Loucy (cell line): ENCODE data around the gene IGSF22.

ENCODE experiments used
- H2AFZ ChIP-seq: fragments of 200-600 bp; sonication (generic); 2 replicates; pipeline ENCODE4 v1.6.0; 2016; ENCODE audit warnings: antibody characterized with exemption, mild to moderate bottlenecking, low read length, moderate library complexity
- H3F3A ChIP-seq: fragments of 200-600 bp; 2 replicates; pipeline ENCODE4 v1.6.0; 2016; ENCODE audit warnings: antibody characterized with exemption, low read depth, mild to moderate bottlenecking
- H3K27me3 ChIP-seq: fragments of 200-600 bp; sonication (generic); 2 replicates; pipeline ENCODE4 v1.6.1; 2014; ENCODE audit warnings: low read length, mild to moderate bottlenecking; ENCODE audit not compliant: insufficient read depth, poor library complexity, severe bottlenecking
- H3K36me3 ChIP-seq: fragments of 200-600 bp; sonication (generic); 2 replicates; pipeline ENCODE4 v1.6.1; 2016; ENCODE audit warnings: low read length; ENCODE audit not compliant: insufficient read depth
- H3K4me1 ChIP-seq: fragments of 200-600 bp; sonication (generic); 2 replicates; pipeline ENCODE4 v1.5.1; 2014; ENCODE audit warnings: low read length, mild to moderate bottlenecking; ENCODE audit not compliant: insufficient read depth, poor library complexity, severe bottlenecking
- H3K4me2 ChIP-seq: fragments of 200-600 bp; sonication (generic); 2 replicates; pipeline ENCODE4 v1.6.0; 2014; ENCODE audit warnings: antibody characterized with exemption, low read length, low read depth, mild to moderate bottlenecking; ENCODE audit not compliant: poor library complexity, severe bottlenecking
- H3K4me3 ChIP-seq: fragments of 200-600 bp; sonication (generic); 2 replicates; pipeline ENCODE4 v1.5.1; 2014; ENCODE audit warnings: low read length, mild to moderate bottlenecking, mixed read lengths; ENCODE audit not compliant: poor library complexity, severe bottlenecking
- H3K79me2 ChIP-seq: fragments of 200-600 bp; sonication (generic); 2 replicates; pipeline ENCODE4 v1.6.1; 2014; ENCODE audit warnings: low read length; ENCODE audit not compliant: insufficient read depth
- H3K9ac ChIP-seq: fragments of 200-600 bp; sonication (generic); 2 replicates; pipeline ENCODE4 v1.6.0; 2014; ENCODE audit warnings: mild to moderate bottlenecking, low read depth, low read length, moderate library complexity; ENCODE audit not compliant: poor library complexity, severe bottlenecking
- H3K9me2 ChIP-seq: fragments of 200-600 bp; sonication (generic); replicated peaks from 2 replicates; pipeline ENCODE4 v1.6.1; 2016; ENCODE audit warnings: low read depth, low read length, mixed read lengths
- H3K9me3 ChIP-seq: fragments of 200-600 bp; sonication (generic); 2 replicates; pipeline ENCODE4 v1.6.1; 2014; ENCODE audit warnings: mild to moderate bottlenecking, antibody characterized with exemption, low read length, low read depth; ENCODE audit not compliant: insufficient read depth
- H4K20me1 ChIP-seq: fragments of 200-600 bp; sonication (generic); 2 replicates; pipeline ENCODE4 v1.6.0; 2014; ENCODE audit warnings: antibody characterized with exemption, low read length, mild to moderate bottlenecking; ENCODE audit not compliant: insufficient read depth, poor library complexity, severe bottlenecking
- CTCF ChIP-seq: fragments of 200-600 bp; sonication (generic); conservative IDR thresholded peaks from 2 replicates; pipeline ENCODE4 v1.5.1; 2014; ENCODE audit warnings: mild to moderate bottlenecking, antibody characterized with exemption, low read length
- EZH2phosphoT487 ChIP-seq: fragments of 200-600 bp; IDR thresholded peaks from 2 replicates; pipeline ENCODE4 v1.6.1; 2018; ENCODE audit warnings: antibody characterized with exemption, mild to moderate bottlenecking, moderate library complexity, borderline replicate concordance

The IGSF22 gene

GRCh38 chr11:18731441-18731840, 5.5 kb upstream of the IGSF22 start:
- H3K27me3 ChIP-seq: no peaks in the 10 kb centered on the region
- H3K9me2 ChIP-seq: no peaks in the 10 kb centered on the region
- no peaks in the 10 kb centered on the region for H3F3A ChIP-seq
- TF ChIP-seq CTCF (no peak), EZH2phosphoT487 (no peak)
- no peak overlapping the region for H3K4me2 ChIP-seq
- H3K79me2 ChIP-seq: no peaks in the 10 kb centered on the region
- H3K9ac ChIP-seq: no peak overlapping the region
- H4K20me1 ChIP-seq: no peaks in the 10 kb centered on the region
- H3K9me3 ChIP-seq: no peaks in the 10 kb centered on the region
- H3K36me3 ChIP-seq: no peaks in the 10 kb centered on the region
- no peaks in the 10 kb centered on the region for H3K4me1 ChIP-seq
- H3K4me3 ChIP-seq: no peak overlapping the region
- no peak overlapping the region for H2AFZ ChIP-seq

DNA sequence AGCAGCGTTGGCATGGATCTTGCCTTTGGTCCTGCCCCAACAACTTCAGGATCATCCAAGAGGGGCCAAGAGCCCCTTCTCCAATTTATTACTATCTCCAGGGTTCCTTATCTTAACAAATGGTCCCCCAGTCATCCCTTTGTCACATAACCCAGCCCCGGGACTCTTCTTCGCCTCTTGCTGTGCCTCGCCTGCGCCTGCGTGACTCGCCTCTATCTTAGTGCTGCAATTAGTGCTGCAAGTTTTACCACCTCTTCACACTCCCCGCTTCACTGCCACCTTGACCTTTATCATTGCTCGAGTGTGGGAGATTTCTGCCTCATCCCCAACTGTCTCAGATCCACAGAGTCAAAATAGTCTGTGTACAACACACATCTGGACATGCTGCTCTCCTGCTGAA, 4.0 kb upstream of the IGSF22 start:
- no peak overlapping the region for H2AFZ ChIP-seq
- no peaks in the 10 kb centered on the region for H3K27me3 ChIP-seq
- H3K9ac ChIP-seq: no peak overlapping the region

DNA sequence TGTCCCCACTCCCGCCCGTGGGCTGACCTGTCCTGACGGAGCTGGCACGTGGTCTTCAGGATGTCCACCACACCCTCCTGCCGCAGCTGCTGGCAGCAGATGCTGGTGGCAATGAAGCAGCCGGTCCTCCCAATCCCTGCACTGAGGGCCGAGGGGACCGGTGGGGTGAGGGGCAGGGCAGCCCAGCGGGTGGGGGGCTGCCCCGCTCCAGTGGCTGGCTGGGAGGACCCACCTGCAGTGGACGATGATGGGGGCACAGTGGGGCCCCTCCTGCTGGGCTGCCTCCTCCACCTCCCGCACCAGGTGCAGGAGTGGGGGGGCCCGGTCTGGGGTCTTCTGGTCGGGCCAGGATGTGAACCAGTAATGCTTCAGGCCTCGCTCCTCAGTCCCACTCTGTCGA, 3.4 kb upstream of the IGSF22 start:
- TF ChIP-seq EZH2phosphoT487 (no peak), CTCF (no peak)
- no peak overlapping the region for H3K4me2 ChIP-seq
- no peak overlapping the region for H2AFZ ChIP-seq
- H3K9me2 ChIP-seq: no peaks in the 10 kb centered on the region
- H3K9me3 ChIP-seq: no peaks in the 10 kb centered on the region
- H3K4me3 ChIP-seq: no peak overlapping the region
- H4K20me1 ChIP-seq: no peaks in the 10 kb centered on the region
- no peaks in the 10 kb centered on the region for H3K36me3 ChIP-seq
- H3K4me1 ChIP-seq: no peaks in the 10 kb centered on the region
- H3K79me2 ChIP-seq: no peaks in the 10 kb centered on the region
- no peaks in the 10 kb centered on the region for H3F3A ChIP-seq
- no peak overlapping the region for H3K9ac ChIP-seq
- H3K27me3 ChIP-seq: no peaks in the 10 kb centered on the region

More for the DNA sequence above, 4.0 kb upstream of the IGSF22 start:
- Histone ChIP-seq H3K4me2 (no peak overlapping the region), H3K36me3 (no peaks in the 10 kb centered on the region), H3K4me3 (no peak overlapping the region), H3K4me1 (no peaks in the 10 kb centered on the region), H3K9me2 (no peaks in the 10 kb centered on the region), H3F3A (no peaks in the 10 kb centered on the region), H3K79me2 (no peaks in the 10 kb centered on the region), H3K9me3 (no peaks in the 10 kb centered on the region), H4K20me1 (no peaks in the 10 kb centered on the region)
- TF ChIP-seq CTCF (no peak), EZH2phosphoT487 (no peak)
